ENCODE results near the gene SPRR4.
"Not testable (repeated sequence)": the region's sequence is repeated elsewhere in the genome, so short reads cannot be mapped to it uniquely, and the experiment has no call there.

The SPRR4 gene

GRCh38 chr1:152967201-152967600 lies 3.2 kb upstream of the SPRR4 start:
- DNase-seq (ENCODE audit: low spot score): no peak

DNA sequence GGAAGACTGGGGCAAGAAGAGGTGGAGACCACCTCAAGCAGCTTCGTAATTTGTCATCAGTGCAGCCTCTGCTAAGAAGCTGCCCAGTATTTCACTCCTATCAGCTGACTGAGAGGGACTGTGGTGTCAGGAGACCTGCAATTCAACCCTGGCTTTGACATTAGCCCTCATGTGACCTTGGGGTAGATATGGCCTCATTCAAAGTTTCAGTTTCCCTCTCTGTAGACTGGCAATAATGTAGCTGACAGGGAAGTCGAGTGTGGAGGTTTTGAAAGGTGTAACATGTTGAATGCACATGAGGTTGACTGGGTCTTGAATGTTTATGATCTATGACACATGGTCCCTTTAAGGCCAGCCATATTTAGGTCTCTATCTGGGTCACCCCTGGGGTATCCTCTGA lies 2.2 kb upstream of the SPRR4 start:
- no peak for DNase-seq (ENCODE audit: low spot score)

GRCh38 chr1:152969036-152969435 lies 1.4 kb upstream of the SPRR4 start:
- DNase-seq (ENCODE audit: low spot score): no peak

GRCh38 chr1:152972196-152972886 lies 1.9 kb downstream of the SPRR4 start:
- DNase-seq (ENCODE audit: low spot score): no peak

DNA sequence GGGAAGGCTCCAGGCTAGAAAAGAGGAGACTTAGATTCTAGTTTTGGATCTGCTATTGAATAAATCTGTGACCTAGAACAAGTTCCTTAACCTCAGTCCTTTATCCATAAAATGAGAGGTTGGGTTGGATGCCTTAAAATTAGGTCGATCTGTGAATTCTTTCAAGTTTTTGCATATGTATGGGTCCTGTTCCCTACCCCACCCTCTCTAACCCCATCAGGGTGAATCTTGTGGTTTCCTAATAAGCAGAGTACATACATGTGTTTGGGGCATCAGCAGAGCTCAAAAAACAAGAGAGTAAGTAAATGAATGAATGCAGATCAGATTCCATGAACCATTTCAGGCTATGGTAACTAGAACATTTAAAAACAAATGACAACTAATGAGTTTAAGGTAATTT lies 6.2 kb downstream of the SPRR4 start:
- DNase-seq (ENCODE audit: low spot score): no peak

DNA sequence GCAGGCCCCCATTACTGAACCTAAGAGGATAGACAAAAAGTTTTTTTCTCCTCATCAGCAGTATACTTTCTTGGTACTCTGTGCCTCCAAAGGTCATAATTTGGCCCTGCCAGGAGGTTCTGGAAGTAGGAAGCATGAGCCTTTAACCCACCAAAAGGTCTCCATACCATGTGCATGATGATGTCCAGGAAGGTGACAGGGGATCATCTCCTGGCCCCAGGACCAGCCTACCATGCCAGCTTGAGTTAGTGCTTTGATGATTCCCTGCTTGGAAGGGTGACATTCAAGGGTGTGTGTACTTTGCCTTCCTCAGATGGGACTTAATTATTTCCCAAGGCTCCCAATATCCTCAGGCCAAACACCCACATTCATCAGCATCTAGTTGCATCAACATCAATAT lies 7.2 kb downstream of the SPRR4 start:
- no peak for DNase-seq (ENCODE audit: low spot score)

DNA sequence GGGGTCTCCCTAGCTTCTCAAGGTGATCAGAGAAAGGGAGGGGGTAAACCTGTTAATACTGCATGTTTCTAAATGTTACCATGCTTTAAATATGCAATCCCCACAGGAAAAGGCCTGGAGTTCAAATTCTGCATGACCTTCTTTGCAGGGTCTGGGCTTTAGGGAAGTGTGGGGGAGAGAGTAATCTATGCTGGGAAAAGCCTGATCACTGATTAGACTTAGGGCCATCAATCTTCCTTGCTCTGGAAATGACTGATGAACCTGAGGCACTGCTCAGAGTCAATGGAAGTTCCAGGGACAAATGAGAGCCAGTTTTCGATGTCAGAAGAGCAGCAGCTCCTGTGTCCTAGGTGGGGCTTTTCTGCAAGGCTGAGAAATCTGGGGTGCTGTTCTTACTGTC lies 10.2 kb downstream of the SPRR4 start:
- DNase-seq (ENCODE audit: low spot score): no peak

DNA sequence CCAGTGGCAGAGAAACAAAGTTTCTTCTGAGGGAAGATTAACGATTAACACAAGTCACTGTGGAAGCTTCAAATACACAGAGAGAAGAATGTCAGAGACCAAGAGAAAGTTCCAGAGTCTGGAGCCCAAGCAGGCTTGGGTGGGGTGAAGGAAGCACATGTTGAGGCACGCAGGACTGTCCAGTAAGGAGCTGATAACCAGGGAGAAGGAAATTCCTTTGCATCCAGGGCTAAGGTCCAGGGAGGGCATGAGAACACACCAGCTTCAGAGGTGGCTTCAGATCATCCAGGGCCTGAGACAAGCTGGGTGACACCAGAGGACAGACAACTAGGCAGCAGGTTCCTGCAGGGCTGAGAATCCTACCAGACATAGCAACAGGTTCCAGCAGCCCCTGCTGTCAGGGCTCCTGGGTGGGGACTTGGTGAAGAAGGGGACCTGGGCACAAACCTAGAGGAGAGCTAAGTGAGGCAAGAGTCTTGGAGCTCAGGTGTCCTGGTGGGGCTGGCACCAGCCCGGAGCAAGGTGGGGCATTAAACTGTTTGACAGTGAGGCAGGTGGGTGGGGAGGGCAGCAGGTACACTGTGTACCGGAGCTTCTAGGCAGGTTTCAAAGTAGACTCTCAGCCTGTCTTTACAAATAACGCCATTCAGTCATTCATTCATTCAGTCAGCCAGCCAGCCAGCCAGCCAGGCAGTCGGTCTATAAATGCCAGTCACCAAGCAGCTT lies 10.9 kb downstream of the SPRR4 start:
- DNase-seq (ENCODE audit: low spot score): no peak

GRCh38 chr1:152982076-152982475 lies 11.6 kb downstream of the SPRR4 start:
- DNase-seq (ENCODE audit: low spot score): no peak

DNA sequence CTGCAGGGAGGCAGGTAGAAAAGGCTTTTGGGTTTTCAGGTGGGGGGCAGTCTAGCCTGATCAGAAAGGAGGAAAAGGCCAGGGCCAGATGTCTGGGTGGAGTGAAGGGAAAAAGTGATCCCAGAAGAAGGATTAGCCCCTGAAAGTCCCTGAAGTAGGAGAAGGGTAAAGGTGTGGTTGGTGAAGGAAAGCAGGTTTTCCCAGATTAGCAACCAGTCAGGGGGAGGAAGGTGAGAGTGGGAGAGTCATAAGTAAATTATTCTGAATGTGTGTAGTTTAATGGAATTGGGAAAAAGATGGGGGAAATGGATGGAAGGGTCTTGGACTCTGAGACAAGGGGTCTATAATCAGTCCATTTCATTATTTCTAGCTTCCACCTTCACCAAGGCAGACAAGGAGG lies 12.8 kb downstream of the SPRR4 start:
- DNase-seq (ENCODE audit: low spot score): no peak

DNA sequence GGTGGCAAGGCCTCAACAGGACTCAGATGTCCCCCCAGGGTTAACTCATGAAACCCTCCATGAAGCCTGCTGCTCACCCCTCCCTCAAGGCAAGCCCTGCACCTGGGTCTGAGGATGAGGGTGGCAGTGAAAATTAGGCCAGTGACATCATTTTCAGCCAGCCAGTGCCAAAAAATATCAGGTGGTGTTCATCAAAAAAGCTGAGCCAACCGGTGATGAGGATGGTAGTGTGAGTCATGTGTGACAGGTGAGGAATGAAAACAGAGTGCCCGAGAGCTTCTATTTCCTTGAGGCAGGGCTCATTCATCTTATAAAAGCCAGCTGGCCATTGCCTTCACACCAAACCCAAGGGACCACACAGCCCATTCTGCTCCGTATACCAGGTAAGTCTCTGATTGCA lies 13.3 kb downstream of the SPRR4 start, which contains the start of gene SPRR1A:
Gene SPRR1A, plus strand, starts transcription at position 339 of the 400 bp plus-strand sequence. CDS start 1,150 bp downstream, outside the sequence.
- no peak for DNase-seq (ENCODE audit: low spot score)

GRCh38 chr1:152986578-152986977 lies 16.1 kb downstream of the SPRR4 start:
- no peak for DNase-seq (ENCODE audit: low spot score)

- no peak for DNase-seq (ENCODE audit: low spot score)
Measured at GRCh38 chr1:152993186-152993585, 22.7 kb downstream of the SPRR4 start.

- DNase-seq (ENCODE audit: low spot score): no peak
Measured at GRCh38 chr1:152995842-152996241, 25.4 kb downstream of the SPRR4 start.

- no peak for DNase-seq (ENCODE audit: low spot score)
Measured at GRCh38 chr1:152996633-152997400, 26.4 kb downstream of the SPRR4 start.

DNA sequence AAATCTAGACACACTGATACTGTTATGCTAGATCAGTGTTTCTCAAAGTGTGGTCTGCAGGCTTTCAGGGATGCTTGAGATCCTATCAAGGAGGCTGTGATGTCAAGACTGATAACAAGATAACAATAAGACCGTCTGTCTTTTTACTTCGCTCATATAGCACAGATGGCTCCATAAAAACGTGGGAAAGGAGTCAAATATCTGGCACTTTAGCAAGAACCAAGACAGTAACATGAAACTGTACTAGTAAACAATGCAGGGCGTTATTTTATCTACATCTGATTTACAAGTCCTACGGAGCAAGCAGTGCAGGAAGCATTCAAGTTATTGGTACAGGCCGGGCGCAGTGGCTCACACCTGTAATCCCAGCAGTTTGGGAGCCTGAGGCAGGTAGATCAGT lies 27.5 kb downstream of the SPRR4 start:
- no peak for DNase-seq (ENCODE audit: low spot score)

DNA sequence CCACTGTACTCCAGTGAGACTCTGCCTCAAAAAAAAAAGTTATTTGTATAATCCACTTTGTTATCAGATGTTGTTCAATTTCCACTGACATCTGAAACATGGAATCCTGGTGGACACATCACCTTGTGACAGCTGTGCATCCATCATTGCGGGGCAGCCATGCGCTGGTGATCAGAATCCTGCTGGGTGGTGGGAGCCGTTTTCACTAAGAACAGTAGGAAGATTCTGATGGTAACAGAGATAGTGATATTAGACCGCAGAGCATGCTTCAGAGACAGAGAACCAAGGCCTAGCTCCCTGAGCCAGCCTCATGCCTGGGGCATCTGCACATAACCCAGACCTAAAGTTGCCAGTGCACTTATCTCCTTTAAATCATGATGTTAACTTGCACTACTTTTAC lies 28.0 kb downstream of the SPRR4 start:
- no peak for DNase-seq (ENCODE audit: low spot score)

DNA sequence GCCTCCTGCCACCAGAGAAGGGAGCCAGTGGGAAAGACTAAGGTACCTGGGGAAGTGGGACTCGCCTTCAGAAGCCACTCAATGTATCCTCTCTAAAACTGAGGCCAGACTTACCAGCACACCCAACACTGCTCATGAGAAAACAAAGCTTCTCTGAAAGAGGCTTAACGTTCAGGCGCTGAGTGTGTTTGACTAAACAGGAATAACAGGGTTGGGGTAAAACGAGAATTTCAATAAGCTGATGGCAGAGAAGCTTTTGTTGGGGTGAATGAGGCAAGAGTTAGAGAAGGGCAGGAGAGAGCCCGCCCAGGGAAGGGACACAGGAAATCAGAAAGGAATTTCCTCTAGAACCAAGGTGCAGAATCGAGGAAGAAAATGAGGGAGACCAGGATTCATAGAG lies 29.4 kb downstream of the SPRR4 start:
- no peak for DNase-seq (ENCODE audit: low spot score)

GRCh38 chr1:153000294-153000693 lies 29.8 kb downstream of the SPRR4 start:
- DNase-seq (ENCODE audit: low spot score): no peak

DNA sequence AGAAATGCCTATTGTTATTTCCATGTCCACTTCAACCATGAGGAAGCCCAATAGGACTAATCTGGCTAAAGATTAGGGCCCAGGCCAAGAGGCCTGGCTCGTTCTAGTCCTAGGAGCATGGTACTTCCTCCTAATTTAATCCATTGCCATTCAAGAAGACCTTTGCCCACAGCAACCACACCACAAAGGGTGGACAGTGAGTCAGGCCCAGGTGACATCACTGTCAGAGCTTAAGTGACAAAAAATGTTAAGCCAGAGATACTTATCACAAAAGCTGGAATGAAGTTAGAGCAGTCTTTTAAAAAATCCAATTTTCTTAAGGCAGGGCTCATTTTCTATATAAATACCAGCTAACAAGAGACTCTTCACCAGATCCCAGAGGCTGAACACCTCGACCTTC lies 30.9 kb downstream of the SPRR4 start, which contains the start of gene SPRR3:
Gene SPRR3, plus strand, starts transcription at position 368 of the 400 bp plus-strand sequence. CDS start 1,272 bp downstream, outside the sequence.
- DNase-seq (ENCODE audit: low spot score): no peak

DNA sequence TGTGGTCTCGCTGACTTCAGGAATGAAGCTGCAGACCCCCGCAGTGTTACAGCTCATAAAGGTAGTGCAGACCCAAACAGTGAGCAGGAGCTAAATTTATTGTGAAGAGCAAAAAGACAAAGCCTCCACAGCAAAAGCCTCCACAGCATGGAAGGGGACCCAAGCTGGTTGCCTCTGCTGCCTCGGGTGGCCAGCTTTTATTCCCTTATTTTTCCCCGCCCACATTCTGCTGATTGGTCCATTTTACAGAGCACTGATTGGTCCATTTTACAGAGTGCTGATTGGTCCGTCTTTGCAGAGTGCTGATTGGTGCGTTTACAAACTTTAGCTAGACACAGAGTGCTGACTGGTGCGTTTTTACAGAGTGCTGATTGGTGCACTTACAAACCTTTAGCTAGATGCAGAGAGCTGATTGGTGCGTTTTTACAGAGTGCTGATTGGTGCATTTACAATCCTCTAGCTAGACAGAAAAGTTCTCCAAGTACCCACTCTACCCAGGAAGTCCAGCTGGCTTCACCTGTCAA lies 40.8 kb downstream of the SPRR4 start:
- not testable (repeated sequence) for DNase-seq (ENCODE audit: low spot score)

DNA sequence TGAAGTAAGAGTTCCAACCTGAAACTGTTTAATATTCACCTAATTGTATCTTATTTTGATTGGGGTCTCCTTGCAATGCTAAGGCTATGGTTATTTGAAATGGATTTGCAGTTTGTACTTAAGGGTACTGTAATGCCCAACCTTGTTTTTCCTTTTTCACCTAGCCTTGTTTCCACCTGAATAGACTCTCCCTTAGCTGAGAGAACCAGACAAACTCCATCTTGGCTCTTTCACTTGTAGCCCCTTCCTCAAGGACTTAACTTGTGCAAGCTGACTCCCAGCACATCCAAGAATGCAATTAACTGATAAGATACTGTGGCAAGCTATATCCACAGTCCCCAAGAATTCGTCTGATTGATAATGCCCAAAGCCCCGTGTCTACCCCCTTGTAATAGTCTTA lies 51.4 kb downstream of the SPRR4 start:
- DNase-seq (ENCODE audit: low spot score): not testable (repeated sequence)
